ENCODE results near the gene PLEKHM2.

Gene PLEKHM2

DNA sequence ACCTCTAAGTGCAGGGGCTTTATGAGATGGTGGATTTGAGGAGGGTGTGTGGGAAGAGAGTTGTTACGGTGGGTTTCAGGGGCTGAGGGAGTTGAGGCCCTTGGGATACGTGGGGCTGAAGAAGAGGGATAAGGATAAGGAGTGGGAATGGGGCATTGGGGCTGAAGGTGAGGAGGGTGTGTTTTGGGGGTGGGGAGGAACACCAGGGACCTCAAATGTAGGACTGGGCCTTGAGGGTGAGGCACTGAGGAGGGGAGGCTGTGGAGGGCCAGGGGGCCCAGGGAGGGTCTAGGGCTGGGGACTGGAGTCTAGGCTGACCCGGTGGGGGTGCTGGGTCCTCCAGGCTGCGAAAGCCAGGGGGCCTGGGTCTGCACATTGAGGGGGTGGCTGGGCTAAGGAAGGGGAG, 1.2 kb upstream of the PLEKHM2 start:
- H3K4me1 ChIP-seq (ENCODE audit: insufficient read depth, poor library complexity, severe bottlenecking), result peaks cover 39% of the 10 kb centered on the region
- peak overlapping the region; percentile 87 for H3K27ac ChIP-seq (ENCODE audit: poor library complexity, severe bottlenecking)
- DNase-seq (ENCODE audit: low spot score) (no peak), ATAC-seq (ENCODE audit: low read depth) (no peak)
- no peaks in the 10 kb centered on the region; the same call in 1 of the 2 replicates for H3K36me3 ChIP-seq (ENCODE audit: low read depth)
- no peaks in the 10 kb centered on the region for H3K27me3 ChIP-seq (ENCODE audit: insufficient read depth, poor library complexity, severe bottlenecking)
- H3K9me3 ChIP-seq (ENCODE audit: severe bottlenecking), result no peaks in the 10 kb centered on the region
- no peak overlapping the region for H3K4me3 ChIP-seq (ENCODE audit: severe bottlenecking)
- TF ChIP-seq, protein P1, sequence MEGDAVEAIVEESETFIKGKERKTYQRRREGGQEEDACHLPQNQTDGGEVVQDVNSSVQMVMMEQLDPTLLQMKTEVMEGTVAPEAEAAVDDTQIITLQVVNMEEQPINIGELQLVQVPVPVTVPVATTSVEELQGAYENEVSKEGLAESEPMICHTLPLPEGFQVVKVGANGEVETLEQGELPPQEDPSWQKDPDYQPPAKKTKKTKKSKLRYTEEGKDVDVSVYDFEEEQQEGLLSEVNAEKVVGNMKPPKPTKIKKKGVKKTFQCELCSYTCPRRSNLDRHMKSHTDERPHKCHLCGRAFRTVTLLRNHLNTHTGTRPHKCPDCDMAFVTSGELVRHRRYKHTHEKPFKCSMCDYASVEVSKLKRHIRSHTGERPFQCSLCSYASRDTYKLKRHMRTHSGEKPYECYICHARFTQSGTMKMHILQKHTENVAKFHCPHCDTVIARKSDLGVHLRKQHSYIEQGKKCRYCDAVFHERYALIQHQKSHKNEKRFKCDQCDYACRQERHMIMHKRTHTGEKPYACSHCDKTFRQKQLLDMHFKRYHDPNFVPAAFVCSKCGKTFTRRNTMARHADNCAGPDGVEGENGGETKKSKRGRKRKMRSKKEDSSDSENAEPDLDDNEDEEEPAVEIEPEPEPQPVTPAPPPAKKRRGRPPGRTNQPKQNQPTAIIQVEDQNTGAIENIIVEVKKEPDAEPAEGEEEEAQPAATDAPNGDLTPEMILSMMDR (IDR thresholded peaks at IDR 0.05; ENCODE audit: poor library complexity, severe bottlenecking), result no peak

DNA sequence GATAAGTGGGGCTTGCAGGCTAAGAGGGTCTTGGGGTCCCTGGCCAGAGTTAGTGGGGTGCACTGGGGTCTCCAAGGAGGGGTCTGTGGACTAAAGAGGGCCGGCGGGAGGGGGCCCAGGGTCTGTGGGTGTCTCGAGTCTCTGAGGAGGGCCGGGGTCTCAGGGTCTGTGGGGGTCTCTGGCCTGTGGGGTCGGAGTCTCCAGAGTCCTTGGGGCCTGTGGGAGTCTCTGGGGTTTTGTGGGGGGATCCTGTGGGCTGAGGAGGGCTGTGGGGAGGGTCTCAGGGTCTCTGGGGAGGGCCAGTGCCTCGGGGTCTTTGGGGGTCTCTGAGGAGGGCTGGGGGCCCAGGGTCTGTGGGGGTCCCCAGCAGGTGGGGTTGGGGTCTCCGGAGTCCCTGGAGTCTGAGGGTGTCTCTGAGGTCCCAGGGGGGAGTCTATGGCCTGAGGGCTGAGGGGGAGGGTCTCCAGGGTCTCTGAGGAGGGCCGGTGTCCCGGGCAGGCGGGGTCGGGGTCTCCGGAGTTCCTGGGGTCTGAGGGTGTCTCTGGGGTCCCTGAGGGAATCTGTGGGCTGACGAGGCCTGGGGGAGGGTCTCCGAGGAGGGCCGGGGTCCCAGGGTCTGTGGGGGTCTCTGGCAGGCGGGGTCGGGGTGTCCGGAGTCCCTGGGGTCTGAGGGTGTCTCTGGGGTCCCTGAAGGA, 628 bp upstream of the PLEKHM2 start:
- Histone ChIP-seq H3K4me3 (ENCODE audit: severe bottlenecking) (peak overlapping the region; percentile 92), H3K27ac (ENCODE audit: poor library complexity, severe bottlenecking) (peak overlapping the region; percentile 87)
- TF ChIP-seq, protein P1 (IDR thresholded peaks at IDR 0.05; ENCODE audit: poor library complexity, severe bottlenecking), result no peak

DNA sequence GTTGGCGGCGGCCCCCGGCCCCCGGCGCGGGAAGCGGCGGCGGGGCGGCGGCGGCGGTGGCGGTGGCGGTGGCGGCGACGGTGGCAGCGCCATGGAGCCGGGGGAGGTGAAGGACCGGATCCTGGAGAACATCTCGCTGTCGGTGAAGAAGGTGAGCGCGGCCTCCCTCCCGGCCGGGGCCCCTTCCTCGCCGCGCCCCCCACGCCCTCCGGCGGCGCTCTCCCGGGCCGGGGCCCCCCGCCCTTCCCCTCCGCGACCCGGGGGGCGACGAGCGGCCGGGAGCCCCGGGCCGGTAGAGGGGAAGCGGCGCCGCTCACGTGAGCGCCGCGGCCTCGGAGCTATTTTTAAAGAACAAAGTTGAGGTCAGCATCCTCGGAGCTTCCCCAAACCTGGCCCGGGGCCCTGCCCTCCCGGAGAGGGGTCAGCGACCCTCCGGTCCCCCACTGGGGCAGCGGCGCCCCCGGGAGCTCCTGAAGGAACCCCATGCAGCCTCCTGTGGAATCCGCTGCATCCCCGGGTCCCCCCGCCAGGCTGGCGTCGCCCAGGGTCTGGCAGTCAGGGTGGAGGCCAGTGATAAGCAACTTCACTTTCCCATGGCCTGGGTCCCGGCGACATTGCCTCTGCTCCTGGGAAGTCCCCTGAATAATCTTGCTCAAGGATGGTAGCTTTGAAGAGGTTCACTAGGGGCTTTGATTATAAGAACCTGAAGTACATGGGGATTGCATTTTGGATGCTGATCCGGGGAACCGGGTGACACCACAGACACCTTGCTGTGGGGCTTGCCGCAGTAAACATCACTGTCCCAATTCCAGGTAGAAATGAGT, 560 bp downstream of the PLEKHM2 start:
- Histone ChIP-seq H3K4me3 (ENCODE audit: severe bottlenecking) (peak overlapping the region; percentile 92), H3K36me3 (ENCODE audit: low read depth) (no peaks in the 10 kb centered on the region; the same call in 1 of the 2 replicates), H3K9me3 (ENCODE audit: severe bottlenecking) (no peaks in the 10 kb centered on the region), H3K4me1 (ENCODE audit: insufficient read depth, poor library complexity, severe bottlenecking) (peaks cover 25% of the 10 kb centered on the region), H3K27me3 (ENCODE audit: insufficient read depth, poor library complexity, severe bottlenecking) (no peaks in the 10 kb centered on the region), H3K27ac (ENCODE audit: poor library complexity, severe bottlenecking) (peak overlapping the region; percentile 87)
- no peak for DNase-seq (ENCODE audit: low spot score)
- no peak for ATAC-seq (ENCODE audit: low read depth)
- TF ChIP-seq, protein P1 (IDR thresholded peaks at IDR 0.05; ENCODE audit: poor library complexity, severe bottlenecking), result no peak

More for the DNA sequence above, 628 bp upstream of the PLEKHM2 start:
- H3K9me3 ChIP-seq (ENCODE audit: severe bottlenecking), result no peaks in the 10 kb centered on the region
- no peaks in the 10 kb centered on the region; the same call in 1 of the 2 replicates for H3K36me3 ChIP-seq (ENCODE audit: low read depth)
- DNase-seq (ENCODE audit: low spot score) (no peak), ATAC-seq (ENCODE audit: low read depth) (no peak)
- no peaks in the 10 kb centered on the region for H3K27me3 ChIP-seq (ENCODE audit: insufficient read depth, poor library complexity, severe bottlenecking)
- peaks cover 36% of the 10 kb centered on the region for H3K4me1 ChIP-seq (ENCODE audit: insufficient read depth, poor library complexity, severe bottlenecking)

DNA sequence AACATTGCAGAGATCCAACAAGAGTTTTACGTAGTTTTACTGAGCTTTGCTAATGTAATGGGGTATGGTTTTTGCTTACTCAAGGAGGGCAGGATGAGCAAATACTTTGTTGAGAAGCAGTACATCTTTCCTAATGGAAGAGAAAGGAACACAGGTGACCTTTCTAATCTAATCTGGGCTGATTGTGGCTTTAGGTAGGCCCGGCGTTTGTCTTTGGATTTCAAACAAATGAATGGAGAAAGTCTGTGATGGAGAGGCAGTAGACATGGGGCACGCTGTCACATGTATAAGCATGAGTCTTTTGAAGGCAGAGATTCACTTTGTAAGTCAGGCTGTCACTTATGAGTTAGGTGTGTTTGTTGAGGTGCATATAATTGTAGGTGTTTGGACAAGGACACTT, 1.7 kb downstream of the PLEKHM2 start:
- no peak for DNase-seq (ENCODE audit: low spot score)
- no peak overlapping the region for H3K4me3 ChIP-seq (ENCODE audit: severe bottlenecking)
- H3K36me3 ChIP-seq (ENCODE audit: low read depth), result no peaks in the 10 kb centered on the region; the same call in 1 of the 2 replicates
- TF ChIP-seq, protein P1 (IDR thresholded peaks at IDR 0.05; ENCODE audit: poor library complexity, severe bottlenecking), result no peak
- peak overlapping the region; percentile 87 for H3K27ac ChIP-seq (ENCODE audit: poor library complexity, severe bottlenecking)
- H3K9me3 ChIP-seq (ENCODE audit: severe bottlenecking), result no peaks in the 10 kb centered on the region
- H3K27me3 ChIP-seq (ENCODE audit: insufficient read depth, poor library complexity, severe bottlenecking), result no peaks in the 10 kb centered on the region
- H3K4me1 ChIP-seq (ENCODE audit: insufficient read depth, poor library complexity, severe bottlenecking), result peaks cover 15% of the 10 kb centered on the region
- ATAC-seq (ENCODE audit: low read depth), result no peak
